ENCODE measurements around the gene CD300C.

- TF ChIP-seq CTCF (conservative IDR thresholded peaks at IDR 0.05 in 1 of 2, IDR thresholded peaks at IDR 0.05 in 1 of 2; ENCODE audit: extremely low read depth in 1 of 2, insufficient read depth in 1 of 2, low read depth in 1 of 2, low read length in 2 of 2), result no peak
- TF ChIP-seq EZH2 (IDR thresholded peaks at IDR 0.05; ENCODE audit: borderline replicate concordance, low read length), result no peak
Measured at GRCh38 chr17:74544991-74545842, 698 bp downstream of the CD300C start.

Measured in mammary epithelial cell (primary cell).